Brain microvascular endothelial cell (primary cell): ENCODE results near the gene C19orf47.

ENCODE experiments used
- DNase-seq: peaks from one replicate; pipeline ENCODE4 v3.0.0-alpha.2; 2020
- H3K27ac ChIP-seq: fragments of 250-450 bp; sonication (Bioruptor Pico); 2 replicates; pipeline ENCODE4 v1.5.1; 2020; ENCODE audit warnings: mild to moderate bottlenecking, moderate library complexity
- H3K27me3 ChIP-seq: fragments of 250-450 bp; sonication (Bioruptor Pico); replicated peaks from 2 replicates; pipeline ENCODE4 v1.5.1; 2020; ENCODE audit warnings: mild to moderate bottlenecking
- H3K36me3 ChIP-seq: fragments of 250-450 bp; sonication (Bioruptor Pico); replicated peaks from 2 replicates; pipeline ENCODE4 v1.5.1; 2020; ENCODE audit warnings: mild to moderate bottlenecking
- H3K4me3 ChIP-seq: 2 replicates; pipeline ENCODE4 v1.5.1; 2011; ENCODE audit warnings: low read depth, mild to moderate bottlenecking, control low read depth, low read length, moderate library complexity
- CTCF ChIP-seq: IDR thresholded peaks from 2 replicates; pipeline ENCODE4 v1.5.1; 2011; ENCODE audit warnings: low read depth, mild to moderate bottlenecking, moderate library complexity, low read length, control low read depth, inconsistent platforms; ENCODE audit errors: missing control alignments
- in situ Hi-C: cut with HindIII; loops from 2 replicates; pipeline ENCODE4 v1.10.0; 2017; ENCODE audit warnings: low sequenced_read_pairs, low pct_ligation_motif_present

The C19orf47 gene

DNA sequence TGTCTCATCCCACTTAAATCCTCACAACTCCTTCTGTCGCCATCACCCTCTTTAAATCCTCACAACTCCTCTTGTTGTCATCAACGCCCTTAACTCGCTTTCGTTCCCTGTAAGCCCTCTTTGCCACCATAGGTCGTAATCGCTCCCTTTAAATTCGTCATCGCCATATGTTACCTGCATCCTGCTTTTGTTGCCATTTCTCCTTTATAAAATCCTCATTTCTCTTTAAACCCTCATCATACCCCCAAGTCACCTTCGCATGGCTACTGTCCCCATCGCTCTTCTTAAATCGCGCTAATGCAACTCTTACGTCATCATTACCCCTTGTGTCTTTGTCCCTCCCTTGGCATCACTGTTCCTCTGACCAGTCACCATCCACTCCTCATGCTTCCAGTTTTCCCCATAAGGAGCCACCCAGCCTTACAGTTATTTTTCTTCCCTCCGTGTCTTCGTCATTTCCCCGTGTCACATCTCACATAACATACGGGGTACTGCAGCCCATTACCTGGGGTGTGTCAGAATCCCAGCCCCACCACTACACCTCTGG lies 837 bp upstream of the C19orf47 start:
- peak; percentile 25 for DNase-seq
- H3K4me3 ChIP-seq = peak overlapping the region; percentile 74
- no peaks in the 10 kb centered on the region for H3K36me3 ChIP-seq
- in situ Hi-C loops = no loop called here
- TF ChIP-seq CTCF = no peak
- peak overlapping the region; percentile 56 for H3K27ac ChIP-seq
- H3K27me3 ChIP-seq = no peaks in the 10 kb centered on the region

DNA sequence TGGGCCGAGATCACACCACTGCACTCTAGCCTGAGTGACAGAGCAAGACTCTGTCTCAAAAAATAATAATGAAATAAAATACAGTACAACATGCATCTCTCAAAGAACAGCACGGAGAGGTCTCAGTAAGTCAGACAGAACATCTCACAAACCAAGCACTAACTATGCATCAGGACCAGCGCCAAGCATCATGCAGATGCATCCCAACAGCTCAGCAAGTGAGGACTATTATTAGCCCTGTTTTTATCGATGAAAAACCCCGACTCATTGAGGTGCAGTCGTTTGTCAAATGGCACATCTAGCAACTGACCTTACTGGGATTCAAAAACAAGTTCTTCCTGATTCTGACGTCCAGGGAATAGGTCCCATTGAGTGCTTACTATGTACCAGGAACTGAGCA lies 3.8 kb downstream of the C19orf47 start:
- no peak overlapping the region for H3K4me3 ChIP-seq
- peaks cover 2% of the 10 kb centered on the region for H3K36me3 ChIP-seq
- H3K27ac ChIP-seq = no peak overlapping the region
- H3K27me3 ChIP-seq = no peaks in the 10 kb centered on the region
- DNase-seq = no peak
- in situ Hi-C loops = no loop called here
- TF ChIP-seq CTCF = no peak

GRCh38 chr19:40342644-40343311 lies 5.4 kb downstream of the C19orf47 start:
- in situ Hi-C loops = no loop called here
- H3K36me3 ChIP-seq = peaks cover 8% of the 10 kb centered on the region
- H3K4me3 ChIP-seq = no peak overlapping the region
- H3K27ac ChIP-seq = no peak overlapping the region
- TF ChIP-seq CTCF = no peak
- DNase-seq = no peak
- no peaks in the 10 kb centered on the region for H3K27me3 ChIP-seq

DNA sequence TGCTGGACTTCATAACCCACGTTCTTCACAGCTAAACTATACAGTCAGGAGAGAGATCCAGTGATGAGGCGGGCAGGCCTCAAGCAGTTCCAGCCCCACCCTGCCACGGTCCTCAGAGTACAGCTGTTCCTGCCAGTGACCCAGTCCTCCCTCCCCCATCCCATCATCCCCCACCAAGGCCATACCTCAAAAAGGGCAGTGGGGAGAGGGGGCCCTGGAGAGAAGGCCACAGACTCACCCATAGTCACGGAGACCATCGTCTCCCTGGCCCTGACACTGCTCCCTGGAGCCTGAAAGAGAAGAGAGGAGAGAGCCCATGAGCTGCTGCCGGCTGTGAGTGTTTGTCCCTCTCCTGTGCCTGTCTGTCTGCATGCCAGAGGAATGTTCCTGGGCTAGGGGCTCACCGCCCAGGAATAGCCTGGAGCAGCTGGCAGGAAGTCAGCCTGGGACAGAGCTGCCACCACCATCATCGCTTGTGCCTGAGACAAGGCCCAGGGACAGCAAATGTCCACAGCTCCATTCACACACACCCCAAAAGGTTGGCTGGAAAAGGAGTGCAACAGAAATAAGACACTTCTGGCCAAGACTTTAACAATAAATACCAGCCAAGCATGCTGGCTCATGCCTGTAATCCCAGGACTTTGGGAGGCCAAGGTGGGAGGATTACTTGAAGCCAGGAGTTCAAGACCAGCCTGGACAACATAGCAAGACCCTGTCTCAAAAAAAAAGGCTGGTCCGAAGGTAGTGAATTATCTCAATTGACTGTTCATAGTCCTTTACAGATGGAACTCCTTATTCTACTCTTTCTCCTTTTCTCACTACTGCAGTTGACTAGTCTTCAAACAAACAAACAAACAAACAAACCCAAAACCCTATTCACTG lies 6.4 kb downstream of the C19orf47 start:
- in situ Hi-C loops = no loop called here

More for the DNA sequence above, 6.4 kb downstream of the C19orf47 start:
- H3K27me3 ChIP-seq = no peaks in the 10 kb centered on the region
- H3K27ac ChIP-seq = no peak overlapping the region
- DNase-seq = no peak
- no peak for TF ChIP-seq CTCF
- H3K36me3 ChIP-seq = peaks cover 8% of the 10 kb centered on the region
- H3K4me3 ChIP-seq = no peak overlapping the region
